SIG-M5 treated with dmso at 0.1 percent for 504 hours (cell line): Measurements from ENCODE around the gene GBE1.
"Not testable (repeated sequence)": the region's sequence is repeated elsewhere in the genome, so short reads cannot be mapped to it uniquely, and the experiment has no call there.

Experiments used
- DNase-seq: peaks from one replicate; lab custom pipeline; 2025; ENCODE audit not compliant: unreplicated experiment; lab: John Stamatoyannopoulos, UW

GBE1 gene

GRCh38 chr3:81760924-81761903 lies at the start of gene GBE1:
TSS of gene GBE1 (minus strand) at chr3:81761645. CDS start at chr3:81761517, 128 bp downstream.
- peak; percentile 99 for DNase-seq

DNA sequence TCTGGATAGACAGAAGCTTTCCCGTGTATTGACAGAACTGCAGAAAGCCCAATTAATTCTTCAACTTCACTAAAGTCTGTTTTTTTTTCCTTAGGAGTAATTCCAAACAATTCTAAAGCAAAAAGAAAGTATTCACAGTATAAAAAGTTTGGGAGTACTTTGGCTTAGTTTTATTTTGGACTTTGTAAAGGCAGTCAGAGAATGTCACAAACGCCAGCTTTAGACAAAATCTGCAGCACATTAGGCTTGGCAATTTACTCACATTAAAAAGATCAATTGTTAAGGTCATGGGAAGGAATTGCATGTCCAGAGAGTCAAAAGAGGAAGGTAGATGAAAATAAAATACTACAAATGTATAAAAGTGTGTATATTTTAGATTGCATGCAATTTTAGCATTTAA lies 47.5 kb upstream of the GBE1 start:
- no peak for DNase-seq

- DNase-seq, result no peak
These were observed 38.0 kb upstream of the GBE1 start for GRCh38 chr3:81799403-81799802.

- DNase-seq, result no peak
These were observed 32.0 kb upstream of the GBE1 start for GRCh38 chr3:81793410-81793809.

DNA sequence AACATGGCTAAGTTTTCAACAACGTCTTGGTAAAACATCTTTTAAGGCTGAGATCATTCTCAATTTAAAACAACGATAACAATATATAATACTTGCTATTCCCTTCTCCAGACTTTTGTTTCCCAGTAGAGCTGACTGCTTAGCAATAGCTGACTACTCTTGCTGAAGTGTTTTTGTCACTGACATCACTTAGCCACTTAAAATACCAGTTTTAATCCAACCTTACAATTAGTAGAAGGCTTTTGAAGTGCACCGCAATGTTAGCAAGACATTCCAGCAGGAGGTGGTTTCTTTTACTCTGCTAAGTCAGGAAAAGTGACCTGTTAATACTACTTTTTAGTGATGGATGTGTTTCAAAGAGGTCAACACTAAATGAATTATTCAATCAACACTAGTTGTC lies 28.7 kb upstream of the GBE1 start:
- DNase-seq, result no peak

- peak; percentile 39 for DNase-seq
These were observed 28.2 kb upstream of the GBE1 start for GRCh38 chr3:81789691-81790090.

DNA sequence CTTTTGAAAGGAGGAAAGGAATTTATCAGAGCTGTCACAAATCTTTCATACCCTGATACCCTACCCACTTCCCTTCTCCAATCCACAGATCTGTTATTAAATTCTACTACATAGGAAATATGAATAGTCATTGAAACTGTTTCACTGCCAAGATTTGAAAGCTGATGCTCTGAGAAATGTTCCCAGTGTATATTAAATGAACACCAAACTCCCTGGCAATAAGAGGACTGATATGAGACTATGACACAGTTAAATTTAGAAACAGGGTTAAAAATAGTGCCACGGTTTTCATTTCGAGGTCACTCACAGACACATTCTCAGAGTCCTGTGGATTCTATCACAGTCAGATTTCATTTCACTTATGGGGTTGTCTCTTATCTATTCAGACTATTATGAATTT lies 27.2 kb upstream of the GBE1 start:
- no peak for DNase-seq

- DNase-seq, result no peak
These were observed 26.6 kb upstream of the GBE1 start for GRCh38 chr3:81788044-81788443.

- DNase-seq, result no peak
These were observed 21.1 kb upstream of the GBE1 start for GRCh38 chr3:81782585-81782984.

DNA sequence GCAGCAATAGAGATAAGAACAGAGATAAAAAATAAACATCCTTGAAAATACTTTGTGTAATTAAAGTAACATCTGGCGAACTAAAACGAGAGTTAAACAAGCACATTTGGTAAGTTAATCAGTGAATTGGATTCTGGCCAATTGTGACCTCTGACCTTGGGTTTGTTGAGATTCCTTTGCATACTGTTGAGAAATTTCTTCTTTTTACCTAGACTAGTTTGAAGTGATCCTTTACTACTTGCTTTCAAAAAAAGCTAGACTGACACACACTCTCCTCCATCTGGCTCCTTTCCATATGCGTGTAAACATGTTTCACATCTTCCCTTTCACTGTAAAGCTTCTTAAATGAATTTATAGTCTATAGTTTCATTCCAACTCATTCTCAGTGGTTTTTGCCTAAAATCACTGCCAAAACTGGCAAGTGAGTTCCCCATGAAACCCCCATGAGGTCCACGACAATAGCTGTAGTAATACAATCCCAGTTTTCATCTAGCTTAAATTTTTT lies 17.3 kb upstream of the GBE1 start:
- no peak for DNase-seq

DNA sequence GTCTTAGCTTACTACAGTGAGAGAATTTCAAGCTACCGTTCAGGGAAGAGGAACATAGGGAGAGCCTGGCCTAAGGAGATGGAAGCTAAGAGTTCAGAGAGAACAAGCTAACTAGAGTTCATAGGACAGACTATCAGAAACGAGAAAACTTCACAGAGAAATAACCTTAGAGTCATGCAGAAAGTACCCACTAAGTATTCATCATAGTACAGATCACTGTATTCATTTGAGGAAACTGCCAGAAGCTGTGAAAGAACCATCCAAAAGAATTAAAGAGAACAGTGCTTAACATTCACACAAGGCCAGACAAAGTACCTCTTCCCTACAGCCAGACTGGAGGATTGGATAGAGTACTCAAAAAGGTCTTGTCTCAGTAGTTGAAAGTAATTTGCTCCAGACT lies 15.2 kb upstream of the GBE1 start:
- no peak for DNase-seq

DNA sequence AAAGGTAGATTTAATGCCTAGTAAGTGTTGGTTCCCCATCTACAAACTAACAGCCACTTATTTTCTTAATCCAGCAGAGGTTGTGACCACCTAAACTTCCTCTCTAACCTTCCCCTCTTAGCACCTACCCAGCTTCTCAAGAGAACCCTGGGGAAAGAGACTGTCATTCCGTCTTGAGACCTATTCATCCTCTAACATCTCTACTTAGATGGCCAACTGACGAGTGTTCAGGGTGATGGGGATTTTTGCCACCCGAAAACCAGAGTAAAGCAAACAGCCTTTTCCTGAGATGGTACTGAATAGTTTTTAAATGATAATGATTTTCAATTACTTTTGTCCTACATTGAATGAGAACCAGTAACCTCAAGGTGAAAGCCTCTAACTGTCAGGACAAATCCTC lies 9.3 kb upstream of the GBE1 start:
- no peak for DNase-seq

GRCh38 chr3:81769299-81769698 lies 7.9 kb upstream of the GBE1 start:
- DNase-seq, result no peak

DNA sequence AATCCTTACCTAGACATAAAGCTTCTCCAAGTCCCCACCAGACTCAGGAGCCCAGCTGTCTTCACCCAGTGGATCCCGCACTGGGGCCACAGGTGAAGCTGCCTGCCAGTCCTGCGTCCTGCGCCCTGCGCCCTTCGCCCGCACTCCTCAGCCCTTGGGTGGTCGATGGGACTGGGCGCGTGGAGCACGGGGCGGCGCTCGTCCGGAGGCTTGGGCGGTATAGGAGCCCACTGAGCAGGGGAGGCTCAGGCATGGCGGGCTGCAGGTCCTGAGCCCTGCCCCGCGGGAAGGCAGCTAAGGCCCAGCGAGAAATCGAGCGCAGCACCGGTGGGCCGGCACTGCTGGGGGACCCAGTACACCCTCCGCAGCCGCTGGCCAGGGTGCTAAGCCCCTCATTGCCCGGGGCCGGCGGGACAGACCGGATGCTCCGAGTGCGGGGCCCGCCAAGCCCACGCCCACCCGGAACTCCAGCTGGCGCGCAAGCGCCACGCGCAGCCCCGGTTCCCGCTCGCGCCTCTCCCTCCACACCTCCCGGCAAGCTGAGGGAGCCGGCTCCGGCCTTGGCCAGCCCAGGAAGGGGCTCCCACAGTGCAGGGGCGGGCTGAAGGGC lies 5.9 kb upstream of the GBE1 start:
- DNase-seq, result not testable (repeated sequence)

DNA sequence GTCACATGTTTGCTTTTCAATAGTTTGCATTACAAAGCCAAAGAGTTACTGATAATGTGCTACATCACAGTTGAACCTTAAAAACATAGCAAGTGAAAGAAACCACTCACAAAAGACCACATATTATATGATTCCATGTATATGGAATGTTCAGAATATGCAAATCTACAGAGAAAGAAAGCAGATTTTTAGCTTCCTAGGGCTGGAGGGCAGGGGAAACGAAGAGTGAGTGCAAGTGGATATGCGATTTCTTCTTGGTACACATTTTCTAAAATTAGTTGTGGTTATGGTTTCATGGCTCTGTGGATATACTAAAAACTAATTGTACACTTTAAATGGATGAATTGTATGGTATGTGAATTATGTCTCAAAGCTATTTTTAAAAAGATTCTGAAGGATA lies 4.0 kb upstream of the GBE1 start:
- DNase-seq, result no peak

DNA sequence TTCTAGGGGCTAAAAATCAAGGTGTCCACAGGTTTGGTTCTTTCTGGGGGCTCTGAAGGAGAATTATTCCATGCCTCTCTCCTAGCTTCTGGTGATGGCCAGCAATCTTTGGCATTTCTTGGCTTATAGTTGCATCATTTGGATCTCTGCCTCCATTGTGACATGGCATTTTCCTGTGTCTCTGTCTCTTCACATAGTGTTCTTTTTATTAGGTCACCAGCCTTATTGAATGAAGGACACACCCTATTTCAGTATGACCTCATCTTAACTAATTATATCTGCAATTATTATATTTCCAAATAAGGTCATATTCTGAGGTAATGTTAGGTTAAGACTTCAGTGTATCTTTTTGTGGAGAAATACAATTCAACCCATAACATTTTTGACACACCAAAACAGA lies 3.2 kb upstream of the GBE1 start:
- DNase-seq, result peak; percentile 14

GRCh38 chr3:81764002-81764401 lies 2.6 kb upstream of the GBE1 start:
- DNase-seq, result no peak

GRCh38 chr3:81763001-81763400 lies 1.6 kb upstream of the GBE1 start:
- DNase-seq, result no peak

DNA sequence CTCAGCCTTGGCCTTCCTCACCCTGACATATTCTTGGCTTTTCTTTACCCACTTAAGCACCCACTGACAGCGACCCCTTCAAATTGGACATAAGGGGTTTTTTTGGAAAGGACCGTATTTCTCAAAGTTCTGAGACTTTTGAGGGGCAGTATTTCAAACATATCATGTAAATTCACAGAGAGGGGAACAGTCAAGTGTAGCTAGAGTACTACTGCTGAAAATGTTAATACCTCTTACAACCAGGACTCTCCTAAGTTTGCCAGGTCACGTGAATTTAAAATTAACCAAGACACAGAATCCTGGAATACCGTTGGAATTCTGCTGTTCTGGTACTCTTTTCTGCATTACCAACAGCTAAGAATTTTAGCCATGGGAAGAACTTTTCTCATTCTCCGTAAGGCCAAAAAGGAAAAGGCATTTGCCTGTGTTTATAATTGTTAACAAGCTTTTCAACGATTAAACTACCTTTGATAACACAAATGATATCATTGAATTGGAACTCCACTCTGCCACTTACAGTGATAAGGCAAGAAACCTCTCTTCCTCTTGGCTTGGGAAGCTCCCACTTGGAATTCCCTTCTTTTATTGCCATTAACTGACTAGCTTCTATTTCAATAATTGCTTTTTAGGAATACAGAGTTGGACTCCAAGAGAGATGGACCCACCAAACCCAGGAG lies 597 bp upstream of the GBE1 start:
- DNase-seq, result no peak

- DNase-seq, result no peak
These were observed 1.2 kb downstream of the GBE1 start for GRCh38 chr3:81760215-81760614.

DNA sequence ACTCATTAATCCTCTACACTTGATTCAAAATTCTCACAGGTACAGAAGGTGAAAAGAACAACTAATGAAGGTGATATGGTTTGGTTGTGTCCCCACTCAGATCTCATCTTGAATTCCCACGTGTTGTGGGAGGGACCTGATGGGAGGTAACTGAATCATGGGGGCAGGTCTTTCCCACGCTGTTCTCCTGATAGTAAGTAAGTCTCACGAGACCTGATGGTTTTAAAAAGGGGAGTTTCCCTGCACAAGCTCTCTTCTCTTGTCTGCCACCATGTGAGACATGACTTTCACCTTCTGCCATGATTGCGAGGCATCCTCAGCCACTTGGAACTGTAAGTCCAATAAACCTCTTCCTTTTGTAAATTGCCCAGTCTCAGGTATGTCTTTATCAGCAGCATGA lies 2.7 kb downstream of the GBE1 start:
- DNase-seq, result not testable (repeated sequence)

- no peak for DNase-seq
These were observed 3.2 kb downstream of the GBE1 start for GRCh38 chr3:81758275-81758674.
